Uterus (tissue), 4 donors: Measurements from ENCODE around the gene PRDM9. TPM values are rescaled to one million over a fixed set of nuclear protein-coding genes. Genes with fewer than 3 reads are reported as not detected.
"Not testable (repeated sequence)": the region's sequence is repeated elsewhere in the genome, so short reads cannot be mapped to it uniquely, and the experiment has no call there.

Experiments
- DNase-seq, 2 donors: peaks; one replicate each; pipeline ENCODE4 v3.0.0-alpha.2; 2019 to 2020
- H3K27ac ChIP-seq, 2 donors: fragments of 200-600 bp; sonication (generic); 1 replicate in 1 of 2; 2 replicates in 1 of 2; pipeline ENCODE4 v1.5.1; 2016 to 2018
- H3K27me3 ChIP-seq, 2 donors: fragments of 200-600 bp; sonication (generic); one replicate each; pipeline ENCODE4 v1.5.1; 2018 to 2019; ENCODE audit warnings: control low read depth in 1 of 2
- H3K36me3 ChIP-seq, 2 donors: fragments of 200-600 bp; sonication (generic); one replicate each; pipeline ENCODE4 v1.5.1; 2019; ENCODE audit warnings: control low read depth in 1 of 2
- H3K4me1 ChIP-seq, 2 donors: fragments of 200-600 bp; sonication (generic); one replicate each; pipeline ENCODE4 v1.5.1; 2018 to 2019; ENCODE audit warnings: control low read depth in 1 of 2
- H3K4me3 ChIP-seq, 2 donors: fragments of 200-600 bp; sonication (generic); 1 replicate in 1 of 2; 2 replicates in 1 of 2; pipeline ENCODE4 v1.5.1; 2018 to 2019; ENCODE audit warnings: mild to moderate bottlenecking in 1 of 2
- H3K9me3 ChIP-seq, 2 donors: fragments of 200-600 bp; sonication (generic); one replicate each; pipeline ENCODE4 v1.5.1; 2019; ENCODE audit warnings: control low read depth in 1 of 2
- POLR2A ChIP-seq, 2 donors: fragments of 450-650 bp; IDR thresholded peaks; one replicate each; pipeline ENCODE4 v1.6.1; 2016; ENCODE audit warnings: antibody characterized with exemption in 2 of 2, mild to moderate bottlenecking in 1 of 2, moderate library complexity in 1 of 2
- intact Hi-C: fragments of 100-400 bp; cut with DNase I; formaldehyde crosslinking; loops from one replicate; pipeline ENCODE4 v1.15.1; 2023; ENCODE audit warnings: low total_unique reads
- total RNA-seq, 4 donors: library from RNA; depleted of rRNA in 3 of 4; stranded (reverse); fragments of >200 nt in 3 of 4; gene quantifications; one replicate each; pipeline versions ENCODE4 v1.1.0 to v1.2.4, GENCODE V29; 2014 to 2023
- TF ChIP-seq, protein P1 (sequence below), 4 experiments: fragments of 200-600 bp in 2 of 4; fragments of 450-650 bp in 2 of 4; sonication (generic) in 2 of 4; IDR thresholded peaks; one replicate each; pipeline ENCODE4 v1.5.1; 2016 to 2019; ENCODE audit warnings: antibody characterized with exemption in 4 of 4, mild to moderate bottlenecking in 2 of 4, moderate library complexity in 1 of 4
- donor health status: DM: yes; HTN: yes; CAD: no.

The PRDM9 gene
- total RNA-seq, 4 donors from 2014 or later: 0.14 TPM; not detected in 3

DNA sequence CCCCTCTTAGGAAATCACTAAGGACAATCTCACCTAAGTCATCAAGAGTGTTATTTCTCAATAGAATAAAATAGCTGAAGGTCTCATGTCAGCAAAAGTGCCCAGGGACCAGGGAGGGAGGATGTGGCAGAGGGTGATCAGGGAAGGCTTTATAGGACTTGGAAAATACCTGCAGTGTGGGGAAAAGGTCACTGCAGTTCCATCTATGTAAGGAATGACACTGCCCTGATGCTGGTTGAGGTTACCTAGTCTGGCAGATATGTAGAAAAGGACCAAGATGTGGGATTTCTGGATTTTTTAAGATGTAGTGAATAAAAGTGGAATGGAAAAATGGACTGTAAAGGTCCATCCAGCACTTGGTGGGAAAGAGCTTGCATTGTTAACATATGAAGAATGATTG is 18.3 kb downstream of the PRDM9 start:
- H3K27me3 ChIP-seq: no peaks in the 10 kb centered on the region
- intact Hi-C loops: no loop called here
- no peaks in the 10 kb centered on the region for H3K36me3 ChIP-seq
- no peak for TF ChIP-seq POLR2A (IDR thresholded peaks at IDR 0.05)
- TF ChIP-seq, protein P1, sequence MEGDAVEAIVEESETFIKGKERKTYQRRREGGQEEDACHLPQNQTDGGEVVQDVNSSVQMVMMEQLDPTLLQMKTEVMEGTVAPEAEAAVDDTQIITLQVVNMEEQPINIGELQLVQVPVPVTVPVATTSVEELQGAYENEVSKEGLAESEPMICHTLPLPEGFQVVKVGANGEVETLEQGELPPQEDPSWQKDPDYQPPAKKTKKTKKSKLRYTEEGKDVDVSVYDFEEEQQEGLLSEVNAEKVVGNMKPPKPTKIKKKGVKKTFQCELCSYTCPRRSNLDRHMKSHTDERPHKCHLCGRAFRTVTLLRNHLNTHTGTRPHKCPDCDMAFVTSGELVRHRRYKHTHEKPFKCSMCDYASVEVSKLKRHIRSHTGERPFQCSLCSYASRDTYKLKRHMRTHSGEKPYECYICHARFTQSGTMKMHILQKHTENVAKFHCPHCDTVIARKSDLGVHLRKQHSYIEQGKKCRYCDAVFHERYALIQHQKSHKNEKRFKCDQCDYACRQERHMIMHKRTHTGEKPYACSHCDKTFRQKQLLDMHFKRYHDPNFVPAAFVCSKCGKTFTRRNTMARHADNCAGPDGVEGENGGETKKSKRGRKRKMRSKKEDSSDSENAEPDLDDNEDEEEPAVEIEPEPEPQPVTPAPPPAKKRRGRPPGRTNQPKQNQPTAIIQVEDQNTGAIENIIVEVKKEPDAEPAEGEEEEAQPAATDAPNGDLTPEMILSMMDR (IDR thresholded peaks at IDR 0.05): no peak
- H3K27ac ChIP-seq: no peak overlapping the region
- H3K4me1 ChIP-seq: no peaks in the 10 kb centered on the region
- no peak for DNase-seq
- H3K9me3 ChIP-seq: no peaks in the 10 kb centered on the region
- no peak overlapping the region for H3K4me3 ChIP-seq

- intact Hi-C loops, H3K9me3 ChIP-seq, DNase-seq, H3K27me3 ChIP-seq, H3K4me3 ChIP-seq, H3K4me1 ChIP-seq, H3K36me3 ChIP-seq, H3K27ac ChIP-seq: not testable (repeated sequence)
These were observed 19.2 kb downstream of the PRDM9 start for GRCh38 chr5:23526616-23527015.

DNA sequence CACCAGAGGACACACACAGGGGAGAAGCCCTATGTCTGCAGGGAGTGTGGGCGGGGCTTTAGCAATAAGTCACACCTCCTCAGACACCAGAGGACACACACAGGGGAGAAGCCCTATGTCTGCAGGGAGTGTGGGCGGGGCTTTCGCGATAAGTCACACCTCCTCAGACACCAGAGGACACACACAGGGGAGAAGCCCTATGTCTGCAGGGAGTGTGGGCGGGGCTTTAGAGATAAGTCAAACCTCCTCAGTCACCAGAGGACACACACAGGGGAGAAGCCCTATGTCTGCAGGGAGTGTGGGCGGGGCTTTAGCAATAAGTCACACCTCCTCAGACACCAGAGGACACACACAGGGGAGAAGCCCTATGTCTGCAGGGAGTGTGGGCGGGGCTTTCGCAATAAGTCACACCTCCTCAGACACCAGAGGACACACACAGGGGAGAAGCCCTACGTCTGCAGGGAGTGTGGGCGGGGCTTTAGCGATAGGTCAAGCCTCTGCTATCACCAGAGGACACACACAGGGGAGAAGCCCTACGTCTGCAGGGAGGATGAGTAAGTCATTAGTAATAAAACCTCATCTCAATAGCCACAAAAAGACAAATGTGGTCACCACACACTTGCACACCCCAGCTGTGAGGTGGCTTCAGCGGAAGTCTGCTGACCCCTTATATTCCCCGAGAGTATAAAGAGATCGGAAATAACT is 20.0 kb downstream of the PRDM9 start:
- DNase-seq, H3K4me3 ChIP-seq, H3K27ac ChIP-seq, H3K27me3 ChIP-seq, H3K36me3 ChIP-seq, intact Hi-C loops, H3K4me1 ChIP-seq, H3K9me3 ChIP-seq: not testable (repeated sequence)

DNA sequence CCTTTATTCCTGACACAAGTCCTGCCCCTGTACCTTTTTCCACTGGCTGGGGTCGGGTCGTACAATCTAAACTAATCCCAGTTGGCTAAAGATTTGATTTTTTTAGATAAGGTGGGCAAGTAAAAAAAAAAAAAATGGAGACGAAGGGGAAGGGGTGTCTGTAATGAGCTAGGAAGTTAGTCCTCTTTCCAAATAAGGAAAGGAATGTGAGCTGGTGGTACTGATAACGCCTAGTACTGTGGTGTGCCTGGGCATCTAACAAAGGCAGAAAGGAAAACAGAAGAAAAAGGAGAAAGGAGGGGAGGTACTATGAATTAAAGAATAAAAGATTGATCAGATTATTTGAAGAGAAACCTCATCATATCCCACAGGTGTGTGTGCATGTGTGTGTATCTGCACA is 21.3 kb downstream of the PRDM9 start:
- TF ChIP-seq, protein P1 (IDR thresholded peaks at IDR 0.05): no peak
- TF ChIP-seq POLR2A (IDR thresholded peaks at IDR 0.05): no peak

GRCh38 chr5:23530571-23530970 is 23.2 kb downstream of the PRDM9 start:
- Histone ChIP-seq H3K4me3 (no peak overlapping the region), H3K4me1 (no peaks in the 10 kb centered on the region), H3K27me3 (no peaks in the 10 kb centered on the region), H3K27ac (no peak overlapping the region), H3K9me3 (no peaks in the 10 kb centered on the region), H3K36me3 (no peaks in the 10 kb centered on the region)
- DNase-seq: no peak
- intact Hi-C loops: no loop called here
- no peak for TF ChIP-seq POLR2A (IDR thresholded peaks at IDR 0.05)
- TF ChIP-seq, protein P1 (IDR thresholded peaks at IDR 0.05): no peak

More for the DNA sequence above, 21.3 kb downstream of the PRDM9 start:
- intact Hi-C loops: no loop called here
- H3K4me3 ChIP-seq: no peak overlapping the region
- no peaks in the 10 kb centered on the region for H3K27me3 ChIP-seq
- H3K36me3 ChIP-seq: no peaks in the 10 kb centered on the region
- H3K27ac ChIP-seq: no peak overlapping the region
- no peak for DNase-seq
- H3K4me1 ChIP-seq: no peaks in the 10 kb centered on the region
- no peaks in the 10 kb centered on the region for H3K9me3 ChIP-seq

GRCh38 chr5:23571059-23571458 is 63.6 kb downstream of the PRDM9 start:
- DNase-seq: no peak
- no peaks in the 10 kb centered on the region for H3K9me3 ChIP-seq
- H3K4me3 ChIP-seq: no peak overlapping the region
- TF ChIP-seq, protein P1 (IDR thresholded peaks at IDR 0.05): no peak
- no peak for TF ChIP-seq POLR2A (IDR thresholded peaks at IDR 0.05)
- H3K27me3 ChIP-seq: no peaks in the 10 kb centered on the region
- intact Hi-C loops: no loop called here
- H3K27ac ChIP-seq: no peak overlapping the region
- H3K4me1 ChIP-seq: no peaks in the 10 kb centered on the region
- no peaks in the 10 kb centered on the region for H3K36me3 ChIP-seq
